ENCODE results near the gene ARHGEF17.

The ARHGEF17 gene

GRCh38 chr11:73315293-73316020 is 7.4 kb downstream of the ARHGEF17 start:
- no peak for DNase-seq

- DNase-seq, result no peak
Observed at GRCh38 chr11:73316422-73316821, 8.3 kb downstream of the ARHGEF17 start.

- DNase-seq, result no peak
Observed at GRCh38 chr11:73317373-73317772, 9.3 kb downstream of the ARHGEF17 start.

DNA sequence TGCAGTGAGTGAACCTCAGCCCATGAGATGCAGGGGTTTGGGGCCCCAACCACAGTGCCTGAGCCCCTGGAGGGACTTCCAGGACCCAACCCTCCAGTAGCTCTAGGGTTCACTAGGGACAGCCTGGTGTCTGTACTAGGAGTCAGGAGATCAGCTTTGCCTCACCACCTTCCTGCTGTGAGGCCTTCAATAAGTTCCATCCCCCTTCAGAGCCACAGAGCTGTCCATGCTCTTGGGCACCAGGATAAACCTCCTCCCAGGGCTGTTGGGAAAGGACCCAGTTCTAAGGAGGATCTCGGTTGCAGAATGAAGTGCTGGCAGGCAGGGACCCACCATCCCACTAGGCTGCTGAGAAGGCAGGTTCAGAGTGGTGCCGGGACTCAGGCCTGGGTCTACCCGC is 9.7 kb downstream of the ARHGEF17 start:
- no peak for DNase-seq

DNA sequence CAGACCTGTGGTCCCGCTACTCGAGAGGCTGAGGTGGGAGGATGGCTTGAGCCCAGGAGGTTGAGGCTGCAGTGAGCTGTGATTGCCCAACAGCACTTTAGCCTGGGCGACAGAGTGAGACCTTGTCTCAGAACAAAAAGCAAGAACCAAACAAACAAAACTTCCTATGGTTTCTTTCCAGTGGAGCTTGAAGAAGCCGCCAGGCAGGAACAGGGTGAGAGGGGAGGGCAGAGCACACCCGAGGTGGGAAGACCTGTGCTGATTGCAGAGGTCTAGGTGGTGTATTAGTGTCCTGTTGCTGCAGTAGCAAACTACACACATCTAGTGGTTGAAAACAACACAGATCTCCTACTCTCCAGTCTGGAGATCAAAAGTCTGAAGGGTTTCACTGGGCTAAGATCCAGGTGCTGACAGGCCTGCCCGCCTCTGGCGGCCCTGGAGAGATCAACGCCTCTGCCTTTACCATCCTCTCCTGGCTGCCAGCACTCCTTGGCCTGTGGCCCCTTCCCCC is 10.5 kb downstream of the ARHGEF17 start:
- DNase-seq, result no peak

DNA sequence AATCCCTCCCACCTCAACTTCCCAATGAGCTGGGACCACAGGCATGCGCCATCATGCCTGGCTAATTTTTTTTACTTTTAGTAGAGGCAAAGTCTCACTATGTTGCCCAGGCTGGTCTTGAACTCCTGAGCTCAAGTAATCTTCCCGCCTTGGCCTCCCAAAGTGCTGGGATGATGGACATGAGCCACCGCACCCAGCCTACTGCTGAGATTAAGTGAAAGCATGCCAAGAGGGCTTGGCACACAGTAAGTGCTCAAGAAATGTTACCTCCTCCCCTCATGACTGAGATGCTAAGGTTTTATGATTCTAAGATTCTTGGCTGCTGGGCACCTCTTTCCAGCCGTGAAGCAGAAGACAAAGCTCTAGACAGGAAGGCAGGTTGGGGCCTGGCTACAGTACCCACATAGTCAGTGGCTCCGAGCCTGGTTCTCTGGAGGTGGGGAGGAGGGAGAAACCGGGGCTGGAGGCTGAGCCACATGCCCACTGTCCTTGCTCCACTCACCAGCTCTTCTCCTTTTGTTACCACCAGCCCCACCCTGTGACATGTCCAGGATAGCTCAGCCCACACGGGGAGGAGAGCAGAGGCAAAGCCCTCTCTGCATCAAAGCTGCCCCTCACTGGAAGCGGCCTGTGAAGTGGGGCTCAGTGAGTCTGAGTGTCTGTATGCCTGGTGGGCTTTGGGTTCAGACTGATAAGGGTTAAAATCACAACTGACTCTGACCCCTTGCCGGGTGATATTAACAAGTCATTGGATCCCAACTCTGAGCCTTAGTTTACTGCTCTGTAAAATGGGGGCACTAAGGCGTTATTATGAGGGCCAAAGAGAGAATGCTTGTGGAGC is 12.9 kb downstream of the ARHGEF17 start:
- no peak for DNase-seq

DNA sequence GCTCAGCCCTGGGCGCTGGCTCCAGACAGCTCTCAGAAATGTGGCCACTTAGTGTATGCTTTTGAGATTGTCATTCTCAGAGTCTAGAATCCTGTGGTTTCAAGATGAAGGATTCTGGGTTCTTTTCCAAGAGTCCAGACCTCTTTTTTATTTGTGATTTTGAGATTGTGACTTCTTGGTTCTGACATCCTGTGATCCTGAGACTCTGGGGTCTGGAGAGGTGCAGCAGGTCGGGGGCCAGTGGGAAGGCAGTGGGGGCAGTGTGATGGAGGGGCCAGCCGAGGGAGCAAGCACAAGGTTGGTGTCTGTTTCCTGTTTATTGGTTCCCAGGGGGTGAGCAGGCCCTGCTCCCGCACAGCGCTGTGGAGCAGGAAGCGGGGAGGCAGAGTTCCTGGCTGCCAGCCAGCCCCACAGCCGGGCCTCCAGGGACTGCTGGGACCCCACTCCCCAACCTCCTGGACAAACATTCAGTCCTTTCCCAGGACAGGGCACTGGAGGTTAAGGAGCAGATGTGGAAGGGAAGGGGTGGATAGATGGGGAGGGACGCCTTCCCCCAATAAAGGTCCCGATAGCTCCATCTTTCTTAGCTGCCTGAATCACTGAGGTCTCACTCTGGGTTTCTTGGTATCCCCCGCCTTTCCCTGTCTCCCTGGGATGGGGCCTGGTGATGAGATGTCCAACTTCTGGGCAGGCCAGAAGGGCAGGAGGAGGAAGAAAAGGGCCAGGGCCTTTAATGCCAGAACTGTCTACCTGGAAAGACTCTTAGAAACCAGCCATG is 13.7 kb downstream of the ARHGEF17 start:
- no peak for DNase-seq

- no peak for DNase-seq
Observed at GRCh38 chr11:73322382-73323306, 14.6 kb downstream of the ARHGEF17 start.

- no peak for DNase-seq
Observed at GRCh38 chr11:73323464-73323863, 15.4 kb downstream of the ARHGEF17 start.

- DNase-seq, result no peak
Observed at GRCh38 chr11:73324116-73324515, 16.0 kb downstream of the ARHGEF17 start.

DNA sequence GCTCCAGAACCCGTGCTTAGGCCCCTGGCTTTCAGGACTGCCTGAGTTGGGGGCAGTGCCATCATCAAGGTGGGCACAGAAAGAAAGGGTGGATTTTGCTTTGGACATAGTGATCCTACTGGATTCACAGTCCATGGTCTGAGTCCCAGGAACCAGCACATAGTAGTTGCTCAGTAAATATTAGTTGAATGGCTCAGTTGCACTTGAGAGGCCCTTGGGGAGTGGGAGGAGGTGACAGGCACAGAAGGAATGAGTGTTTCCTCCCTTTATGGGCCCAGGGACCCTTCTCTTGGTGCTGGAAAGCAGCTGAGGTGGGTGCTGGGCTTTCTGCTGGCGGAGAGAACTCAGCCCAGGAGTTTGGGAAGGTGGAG is 16.6 kb downstream of the ARHGEF17 start:
- no peak for DNase-seq

DNA sequence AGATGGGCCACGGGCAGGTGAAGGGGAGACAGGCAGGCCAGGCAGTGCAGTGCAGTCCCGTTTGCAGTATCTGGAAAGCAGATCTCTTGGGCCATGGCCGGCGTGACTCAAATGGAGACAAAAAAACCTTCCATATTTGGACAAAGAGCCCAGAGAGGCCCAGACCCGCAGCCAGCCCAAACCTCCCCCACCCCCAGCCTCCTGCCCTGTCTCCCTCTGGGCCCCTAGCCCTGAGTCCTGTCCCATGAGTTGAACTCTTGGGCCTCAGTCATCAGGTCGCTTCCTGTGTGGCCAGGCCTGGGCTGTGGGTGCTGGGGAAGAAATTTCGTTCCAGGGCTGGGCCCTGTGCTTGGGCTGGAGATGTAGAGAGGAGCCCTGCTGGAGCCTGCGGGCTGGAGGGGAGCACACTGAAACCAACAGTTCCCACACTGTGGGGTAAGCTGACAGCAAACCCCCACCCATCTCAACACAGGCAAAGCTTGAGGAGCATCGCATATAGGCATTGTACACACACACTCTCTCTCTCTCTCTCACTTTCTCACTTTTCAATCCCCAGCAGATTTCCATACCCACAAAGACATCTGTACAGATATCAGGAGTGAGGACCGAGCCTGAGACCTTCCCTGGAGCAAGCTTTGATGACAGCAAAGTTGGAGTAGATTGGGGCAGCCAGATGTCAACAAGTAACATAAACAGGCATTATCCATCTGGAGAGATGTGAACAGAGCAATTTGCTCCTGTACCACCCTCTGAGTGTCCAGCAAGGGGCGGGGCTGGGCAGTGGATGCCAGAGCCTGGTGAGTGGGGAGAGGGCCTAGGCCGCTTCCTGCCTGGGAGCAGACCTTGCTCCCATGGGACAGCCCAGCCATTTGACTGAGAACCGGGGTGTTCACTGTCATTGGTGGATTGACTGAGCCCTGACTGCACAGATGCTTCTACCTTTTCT is 17.2 kb downstream of the ARHGEF17 start:
- DNase-seq, result no peak

DNA sequence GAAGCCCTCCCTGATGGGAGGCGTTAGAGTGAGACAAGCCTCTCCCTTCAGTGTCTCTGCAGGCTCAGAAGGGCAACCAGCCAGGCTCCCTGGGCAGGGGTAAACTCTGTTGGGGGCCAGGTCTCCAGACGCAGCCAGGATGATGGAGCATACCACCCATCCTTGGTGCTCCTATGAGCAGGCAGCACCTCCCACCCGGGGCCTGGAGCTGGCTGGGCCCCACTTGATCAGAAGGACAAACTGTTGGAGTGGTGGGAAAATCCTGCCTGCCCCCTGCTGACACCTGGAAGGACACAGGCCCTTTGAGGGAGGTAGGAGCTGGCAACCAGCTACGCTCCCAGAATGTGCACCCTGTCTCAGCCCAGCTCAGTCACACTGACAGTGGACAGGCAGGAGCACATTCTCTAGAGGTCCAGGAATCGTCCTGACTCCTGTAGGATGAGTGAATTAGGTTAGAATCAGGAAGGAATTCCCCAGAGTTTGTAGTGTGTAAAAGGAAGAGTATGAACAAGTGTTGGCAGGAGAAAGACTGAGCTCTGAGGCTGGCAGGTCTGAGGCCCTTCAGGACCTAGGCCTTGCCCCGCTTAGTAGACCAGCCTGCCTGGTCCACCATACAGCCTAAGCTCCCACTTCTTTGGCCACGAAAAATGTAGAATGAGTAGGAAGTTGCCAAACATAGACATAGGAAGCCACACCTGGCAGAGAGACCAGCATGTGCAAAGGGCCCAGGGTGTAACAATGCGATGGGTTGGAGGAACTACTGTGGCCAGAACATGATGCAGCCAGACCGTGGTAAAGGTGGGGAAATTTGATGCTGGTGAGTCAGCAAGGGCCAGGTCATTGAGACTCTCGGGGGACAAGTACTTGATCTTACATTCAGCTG is 19.1 kb downstream of the ARHGEF17 start:
- no peak for DNase-seq

- DNase-seq, result no peak
Observed at GRCh38 chr11:73327812-73328364, 19.8 kb downstream of the ARHGEF17 start.

DNA sequence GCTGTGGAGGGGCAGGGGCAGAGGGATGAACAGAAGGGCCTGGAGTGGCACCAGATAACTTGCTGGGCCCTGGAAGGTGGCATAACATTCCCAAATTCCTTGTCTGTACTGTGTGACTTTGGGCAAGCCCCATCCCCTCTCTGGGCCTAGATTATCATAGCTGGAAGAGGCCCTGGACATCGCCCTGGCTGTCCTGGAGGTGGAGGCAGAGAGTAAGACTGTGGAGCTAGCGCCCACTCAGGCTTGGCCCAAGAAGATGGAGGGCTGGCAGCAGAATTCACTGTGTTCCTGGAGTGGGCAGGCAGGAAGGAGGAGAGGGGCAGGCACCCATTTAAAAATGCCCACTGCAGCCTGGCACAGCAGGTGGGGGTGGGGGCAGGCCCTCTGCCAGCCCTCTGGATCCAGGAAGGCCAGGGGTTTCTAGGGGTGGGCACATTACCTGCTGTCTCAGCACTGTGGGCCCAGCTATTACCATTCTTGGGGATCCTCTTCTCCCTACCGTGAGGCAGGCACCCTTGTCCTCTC is 22.6 kb downstream of the ARHGEF17 start:
- no peak for DNase-seq

DNA sequence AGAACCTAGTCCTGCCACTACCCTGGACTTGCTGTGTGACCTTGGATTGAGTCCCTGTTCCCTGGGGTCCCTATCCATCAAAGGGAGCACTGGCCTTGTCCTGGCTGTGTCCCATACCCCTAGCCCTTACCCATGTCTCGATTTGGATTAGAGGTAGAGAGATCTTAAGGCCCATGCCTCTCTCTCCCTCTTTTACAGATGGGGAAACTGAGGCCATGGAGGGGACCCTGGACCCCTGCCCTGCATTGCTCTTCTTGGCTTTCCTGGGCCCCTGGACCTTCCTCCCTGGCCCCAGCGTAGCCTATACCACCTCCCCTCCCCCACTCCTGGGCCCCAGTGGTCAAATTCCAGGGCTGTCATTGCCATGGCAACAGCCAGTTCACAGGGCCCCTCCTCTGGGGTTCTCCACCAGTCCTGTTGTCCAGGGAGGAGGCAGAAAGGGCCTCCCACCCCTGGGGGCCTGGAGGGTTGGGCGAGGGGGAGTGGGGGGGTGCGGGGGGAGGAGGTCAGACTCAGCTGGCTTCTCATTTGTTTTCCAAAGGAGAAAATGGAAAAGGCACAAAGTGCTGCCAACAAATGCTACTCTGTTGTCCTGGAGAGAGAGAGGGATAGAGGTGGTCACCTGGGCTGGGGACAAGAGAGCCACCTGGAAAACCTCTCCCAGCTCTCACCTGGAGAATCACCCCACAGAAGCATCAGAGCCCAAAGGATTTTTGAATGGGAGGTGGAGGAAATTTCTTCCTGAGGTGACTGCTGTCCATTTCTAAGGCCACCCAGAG is 23.3 kb downstream of the ARHGEF17 start:
- no peak for DNase-seq

DNA sequence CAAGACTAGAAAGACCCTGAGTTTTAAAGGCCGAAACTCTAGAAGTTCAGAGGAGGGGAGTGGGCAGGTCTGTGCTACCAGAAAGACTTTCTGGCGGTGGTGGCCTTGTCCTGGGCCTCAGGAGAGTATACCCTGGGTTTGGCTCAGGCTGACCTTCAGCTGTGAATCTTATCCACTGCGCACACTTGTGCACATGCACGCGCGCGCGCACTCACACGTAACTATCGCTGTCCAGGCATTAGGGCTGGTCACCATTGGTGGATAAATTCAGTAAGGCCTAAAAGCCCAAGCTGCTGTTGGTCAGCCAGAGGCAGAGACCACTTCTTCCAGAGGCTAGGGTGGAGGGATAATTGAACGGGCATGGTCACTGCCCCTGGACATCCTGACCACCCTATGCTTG is 25.1 kb downstream of the ARHGEF17 start:
- DNase-seq, result no peak

- no peak for DNase-seq
Observed at GRCh38 chr11:73333640-73334383, 25.7 kb downstream of the ARHGEF17 start.

Measured in NCI-H146 (cell line).